HG03135 (cell line): ENCODE measurements around the gene DHX57.

Experiments used
- ATAC-seq: cut with Tn5 transposase; IDR thresholded peaks from one replicate; pipeline ENCODE4 v1.9.1; 2021; ENCODE audit warnings: mild to moderate bottlenecking, moderate library complexity; ENCODE audit not compliant: unreplicated experiment

Gene DHX57

GRCh38 chr2:38754506-38754905 is 121.2 kb downstream of the DHX57 start:
- ATAC-seq: no peak

- no peak for ATAC-seq
These were observed 121.7 kb downstream of the DHX57 start for GRCh38 chr2:38754049-38754448.

- ATAC-seq: peak; percentile 4
These were observed 123.9 kb downstream of the DHX57 start for GRCh38 chr2:38751596-38752410.

GRCh38 chr2:38750891-38751595 is 124.7 kb downstream of the DHX57 start, which contains the start of gene SRSF7:
TSS of gene SRSF7 (minus strand) at chr2:38751361. CDS start at chr2:38751256, 105 bp downstream.
- peak; percentile 73 for ATAC-seq

- peak; percentile 36 for ATAC-seq
These were observed 125.5 kb downstream of the DHX57 start for GRCh38 chr2:38750011-38750890.

GRCh38 chr2:38748943-38749804 is 126.6 kb downstream of the DHX57 start:
- ATAC-seq: no peak

GRCh38 chr2:38748391-38748790 is 127.3 kb downstream of the DHX57 start:
- ATAC-seq: no peak

GRCh38 chr2:38747819-38748218 is 127.9 kb downstream of the DHX57 start:
- ATAC-seq: no peak
